Nasal cavity respiratory epithelium epithelial cell of viscerocranial mucosa (primary cell): ENCODE results near the gene CLTA. TPM values are rescaled to one million over a fixed set of nuclear protein-coding genes. Genes with fewer than 3 reads are reported as not detected.

Experiments
- total RNA-seq: library from RNA; depleted of rRNA; stranded (reverse); fragments of >200 nt; gene quantifications from 2 replicates; pipeline ENCODE4 v1.2.3, GENCODE V29; 2014

The CLTA gene, protein sequence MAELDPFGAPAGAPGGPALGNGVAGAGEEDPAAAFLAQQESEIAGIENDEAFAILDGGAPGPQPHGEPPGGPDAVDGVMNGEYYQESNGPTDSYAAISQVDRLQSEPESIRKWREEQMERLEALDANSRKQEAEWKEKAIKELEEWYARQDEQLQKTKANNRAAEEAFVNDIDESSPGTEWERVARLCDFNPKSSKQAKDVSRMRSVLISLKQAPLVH
- total RNA-seq, result 230 and 260 TPM in 2 replicates

GRCh38 chr9:36190388-36191289 lies at the start of gene CLTA:
TSS of gene CLTA (plus strand) at chr9:36190921. CDS start at chr9:36191057, 136 bp downstream.

GRCh38 chr9:36169166-36169565 lies 21.6 kb upstream of the CLTA start, which contains the start of gene CCIN:
TSS of gene CCIN (plus strand) at chr9:36169388. CDS start at chr9:36169503, 115 bp downstream.

GRCh38 chr9:36258208-36258995 lies 67.7 kb downstream of the CLTA start, which contains the start of gene GNE:
TSS of gene GNE (minus strand) at chr9:36258448. CDS start at chr9:36249355, 9,093 bp downstream.

Other genes with a start within 250 kb of the CLTA start
- not detected in 2 replicates for gene OR2S2, start 232.8 kb upstream of the CLTA start, total RNA-seq
- 1.4 and 2.0 TPM in 2 replicates for gene RECK, start 154.0 kb upstream of the CLTA start, total RNA-seq
- gene GLIPR2, start 54.2 kb upstream of the CLTA start, total RNA-seq, result 1.6 and 2.4 TPM in 2 replicates
- under 0.01 TPM in 1 of 2 replicates, not detected in the other for gene CCIN, start 21.5 kb upstream of the CLTA start, total RNA-seq
- 6.5 and 15.2 TPM in 2 replicates for gene GNE, start 67.5 kb downstream of the CLTA start, total RNA-seq
- 6.5 and 14.5 TPM in 2 replicates for gene RNF38, start 209.3 kb downstream of the CLTA start, total RNA-seq